ENCODE results near the gene EID3.
"Not testable (repeated sequence)": the region's sequence is repeated elsewhere in the genome, so short reads cannot be mapped to it uniquely, and the experiment has no call there.

The EID3 gene

DNA sequence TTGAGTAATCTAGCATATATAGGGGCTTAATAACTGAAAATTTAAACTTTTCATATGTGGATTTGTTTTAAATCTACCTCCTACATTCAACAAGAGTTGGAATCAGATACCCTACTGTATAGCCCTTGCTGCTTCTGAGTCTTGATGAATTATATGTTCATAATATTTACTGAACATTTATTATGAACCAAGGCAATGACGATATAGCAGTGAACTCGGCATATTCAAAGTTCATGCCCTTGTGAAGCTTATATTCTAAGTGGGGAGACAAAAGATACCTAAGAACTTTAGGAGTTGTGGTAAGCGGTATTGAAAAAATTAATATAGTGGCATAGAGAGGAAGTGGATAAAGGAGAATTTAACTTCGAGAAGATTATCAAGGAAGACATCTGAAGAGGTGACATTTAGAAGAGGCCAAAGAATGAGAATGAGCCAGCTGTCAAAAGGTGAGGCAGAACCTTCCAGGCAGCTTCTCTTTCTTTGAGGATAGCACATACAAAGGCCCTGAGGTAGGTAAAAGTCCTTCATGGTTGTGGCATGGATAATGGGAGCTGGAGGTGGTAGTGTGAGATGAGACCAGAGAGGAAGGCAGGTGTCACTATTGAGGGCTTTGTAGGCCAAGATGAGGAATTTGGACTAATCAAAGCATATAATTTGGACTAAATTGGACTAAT, 10.2 kb downstream of the EID3 start:
- no peak for DNase-seq (ENCODE audit: low spot score)

DNA sequence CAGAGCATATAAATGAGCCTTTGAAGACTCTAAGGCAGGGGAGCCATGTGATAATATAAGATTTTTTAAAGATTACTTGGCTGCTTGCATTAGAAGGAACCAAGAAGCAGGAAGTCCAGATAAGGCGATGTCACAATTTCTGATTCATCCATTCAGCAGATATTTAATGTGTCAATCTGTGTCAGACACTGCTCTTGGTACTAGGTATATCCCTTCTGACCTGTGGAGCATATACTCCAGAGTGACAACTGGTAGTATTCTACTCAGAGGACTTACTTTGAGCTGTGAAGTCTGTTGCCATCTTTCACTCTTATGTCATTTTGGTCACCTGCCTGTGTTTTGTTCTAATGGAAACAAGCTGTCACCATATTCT, 10.7 kb downstream of the EID3 start:
- no peak for DNase-seq (ENCODE audit: low spot score)

DNA sequence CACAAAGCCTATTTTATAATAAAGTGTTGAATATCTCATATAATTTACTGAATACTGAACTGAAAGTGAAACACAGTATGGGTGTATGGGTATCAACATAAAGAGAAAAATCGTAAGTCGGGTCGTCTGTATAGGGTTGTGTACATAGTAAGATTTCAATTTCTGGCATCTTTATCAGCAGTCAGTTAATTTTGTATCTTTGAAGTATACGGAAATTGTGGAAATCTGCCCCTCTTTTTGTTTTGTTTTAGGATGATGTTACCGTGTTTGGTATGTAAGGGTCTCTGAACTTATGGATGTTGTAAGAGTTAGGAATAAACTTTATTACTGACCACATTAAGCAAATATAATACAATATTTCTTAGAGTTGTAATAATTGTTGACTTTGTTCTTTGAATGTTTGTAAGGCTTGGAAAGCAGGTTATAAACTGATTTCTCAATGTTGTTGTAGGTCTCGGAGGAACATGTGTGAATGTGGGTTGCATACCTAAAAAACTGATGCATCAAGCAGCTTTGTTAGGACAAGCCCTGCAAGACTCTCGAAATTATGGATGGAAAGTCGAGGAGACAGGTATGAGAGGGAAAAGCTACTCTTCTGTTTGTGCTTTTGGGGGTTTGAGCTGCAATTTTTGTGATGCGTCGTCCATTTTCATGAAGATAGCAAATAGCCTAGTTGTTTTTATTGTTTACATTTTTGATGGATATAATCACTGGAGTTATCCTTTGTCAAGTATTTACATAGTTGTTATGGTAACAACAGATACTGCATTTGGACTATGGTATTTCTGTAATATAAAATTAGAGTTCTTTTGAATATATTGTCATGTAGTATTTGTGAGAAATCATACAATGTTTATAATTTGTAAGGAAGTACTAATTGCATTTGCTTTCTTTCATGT, 12.0 kb downstream of the EID3 start:
- no peak for DNase-seq (ENCODE audit: low spot score)

DNA sequence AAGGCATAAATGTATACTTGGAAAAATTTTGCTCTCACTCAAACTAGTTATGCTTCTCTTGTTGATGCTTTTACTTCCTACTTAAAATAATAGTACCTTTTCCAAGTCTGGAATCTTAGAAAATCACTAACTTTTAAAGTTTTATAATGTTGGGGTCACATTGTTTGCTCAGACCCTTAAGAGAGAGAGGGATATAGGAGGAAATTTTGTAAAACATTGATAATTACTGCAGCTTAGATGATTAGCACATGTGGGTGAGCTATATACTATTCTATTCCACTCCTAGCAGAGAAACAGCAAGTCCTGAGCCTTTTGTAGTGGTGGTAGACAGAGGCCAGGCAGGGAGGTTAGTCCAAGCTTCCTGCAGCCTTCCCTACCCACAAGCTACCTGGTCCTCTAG, 13.4 kb downstream of the EID3 start:
- no peak for DNase-seq (ENCODE audit: low spot score)

DNA sequence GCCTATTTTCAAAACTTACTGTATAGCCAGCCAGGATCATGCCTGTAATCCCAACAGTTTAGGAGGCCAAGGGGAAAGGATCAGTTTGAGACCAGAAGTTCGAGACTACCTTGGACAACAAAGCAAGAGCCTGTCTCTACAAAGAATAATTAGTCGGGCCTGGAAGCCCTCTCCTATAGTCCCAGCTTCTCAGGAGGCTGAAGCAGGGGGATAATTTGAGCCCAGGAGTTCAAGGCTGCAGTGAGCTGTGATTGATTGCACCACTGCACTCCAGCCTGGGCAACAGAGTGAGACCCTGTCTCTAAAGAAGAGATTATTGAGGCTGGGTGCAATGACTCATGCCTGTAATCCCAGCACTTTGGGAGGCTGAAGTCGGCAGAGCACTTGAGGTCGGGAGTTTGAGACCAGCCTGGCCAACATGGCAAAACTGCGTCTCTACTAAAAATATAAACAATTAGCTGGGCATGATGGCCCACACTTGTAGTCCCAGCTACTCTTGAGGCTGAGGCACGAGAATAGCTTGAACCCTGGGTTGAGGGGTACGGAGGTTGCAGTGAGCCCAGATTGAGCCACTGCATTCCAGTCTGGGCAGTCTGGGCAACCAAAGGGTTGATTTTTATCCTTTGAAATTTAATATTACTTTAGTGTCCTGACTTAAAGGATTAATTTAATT, 14.1 kb downstream of the EID3 start:
- no peak for DNase-seq (ENCODE audit: low spot score)

DNA sequence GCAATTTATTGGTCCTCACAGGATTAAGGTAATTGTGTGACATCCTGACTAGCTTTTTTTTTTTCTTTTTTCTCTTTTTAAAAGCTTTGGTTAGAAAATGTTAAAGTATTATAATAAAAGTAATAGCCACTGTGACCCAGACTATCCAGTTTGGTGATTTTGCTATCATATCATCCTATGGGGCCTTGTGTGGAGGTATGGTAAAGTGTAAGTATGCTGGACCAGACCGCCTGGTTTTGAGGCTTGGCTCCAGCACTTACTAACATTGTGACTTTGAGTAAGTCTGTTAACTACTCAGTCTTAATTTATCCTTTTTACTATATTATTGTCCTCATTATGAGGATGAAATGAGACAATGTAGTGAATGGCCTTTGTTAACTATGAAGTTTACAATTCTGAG, 15.5 kb downstream of the EID3 start:
- no peak for DNase-seq (ENCODE audit: low spot score)

DNA sequence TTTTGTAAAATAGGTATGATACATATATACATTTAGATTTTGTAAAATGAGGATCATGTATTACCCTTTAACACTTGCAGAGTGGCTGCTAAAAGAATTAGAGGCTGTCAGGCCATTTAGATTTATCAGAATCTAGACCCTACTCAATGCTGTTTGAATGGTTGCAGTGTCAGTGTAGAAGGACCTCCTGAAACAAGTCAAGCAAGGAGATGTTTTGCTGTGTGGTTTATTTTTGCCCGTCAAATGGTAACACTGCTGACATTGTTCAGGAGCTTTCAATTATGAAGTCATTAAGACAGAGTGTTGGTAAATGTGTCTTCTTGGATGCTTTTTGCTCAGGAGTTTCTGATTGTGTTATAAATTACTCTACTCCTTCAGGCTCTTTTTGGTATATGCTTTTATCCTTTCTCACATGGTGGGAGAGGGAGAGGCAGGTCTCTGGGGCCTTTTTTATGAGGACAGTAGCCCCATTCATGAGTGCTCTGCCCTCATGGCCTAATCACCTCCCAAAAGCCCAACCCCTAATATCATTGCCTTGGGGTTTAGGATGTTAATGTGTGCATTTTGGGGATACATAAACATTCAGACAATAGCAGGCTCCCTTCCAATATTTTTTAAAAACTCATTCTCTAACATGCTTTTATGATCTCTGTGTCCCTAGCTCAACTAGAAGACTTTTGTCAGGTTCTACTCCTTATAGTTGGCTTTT, 16.5 kb downstream of the EID3 start:
- no peak for DNase-seq (ENCODE audit: low spot score)

DNA sequence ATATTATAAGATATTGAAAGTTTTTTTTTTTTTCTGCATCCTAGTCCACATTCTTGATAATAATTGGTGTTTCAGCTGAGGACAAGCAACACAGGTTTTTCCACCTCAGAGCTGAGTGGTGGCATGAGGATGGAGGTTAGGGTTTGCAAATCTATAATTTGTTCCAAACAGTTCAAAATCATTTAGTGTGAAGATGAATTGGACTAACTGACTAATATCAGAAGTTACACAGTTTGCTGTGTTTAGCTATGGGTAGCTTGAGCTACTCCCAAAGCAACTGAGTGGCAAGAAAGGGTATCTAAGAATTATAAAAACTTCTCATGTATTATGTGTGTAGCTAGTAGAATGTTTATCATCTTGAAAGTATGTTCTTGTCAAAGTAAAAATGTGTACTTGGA, 17.1 kb downstream of the EID3 start:
- DNase-seq (ENCODE audit: low spot score), result no peak

DNA sequence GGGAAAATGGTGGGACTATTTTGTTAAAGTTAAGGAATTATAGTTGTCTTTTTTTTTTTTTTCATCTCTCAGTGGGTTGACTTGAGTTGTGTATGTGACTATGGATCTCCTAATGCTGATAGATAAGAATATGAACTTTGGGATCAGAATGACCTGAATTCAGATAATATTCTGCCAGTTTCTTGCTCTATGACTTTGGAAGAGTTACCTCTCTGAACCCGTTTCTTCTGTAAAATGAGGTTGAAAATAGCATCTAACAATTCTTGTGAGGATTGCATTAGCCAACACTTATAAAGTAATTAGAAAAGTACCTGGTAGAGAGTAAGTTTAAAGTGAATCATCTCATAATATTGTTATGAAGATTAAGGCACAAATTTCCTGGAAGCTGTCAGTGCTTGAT, 18.4 kb downstream of the EID3 start:
- DNase-seq (ENCODE audit: low spot score), result no peak

DNA sequence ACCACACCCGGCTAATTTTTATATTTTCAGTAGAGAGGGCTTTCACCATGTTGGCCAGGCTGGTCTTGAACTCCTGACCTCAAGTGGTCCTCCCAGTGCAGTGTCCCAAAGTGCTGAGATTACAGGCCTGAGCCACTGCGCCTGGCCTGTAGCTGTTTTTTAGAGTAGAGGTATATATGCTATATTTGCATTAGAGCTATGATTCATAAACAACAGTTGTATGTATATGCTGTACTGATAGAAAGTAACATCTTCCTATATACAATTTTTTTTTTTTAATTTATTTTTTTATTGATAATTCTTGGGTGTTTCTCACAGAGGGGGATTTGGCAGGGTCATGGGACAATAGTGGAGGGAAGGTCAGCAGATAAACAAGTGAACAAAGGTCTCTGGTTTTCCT, 19.0 kb downstream of the EID3 start:
- DNase-seq (ENCODE audit: low spot score), result not testable (repeated sequence)

DNA sequence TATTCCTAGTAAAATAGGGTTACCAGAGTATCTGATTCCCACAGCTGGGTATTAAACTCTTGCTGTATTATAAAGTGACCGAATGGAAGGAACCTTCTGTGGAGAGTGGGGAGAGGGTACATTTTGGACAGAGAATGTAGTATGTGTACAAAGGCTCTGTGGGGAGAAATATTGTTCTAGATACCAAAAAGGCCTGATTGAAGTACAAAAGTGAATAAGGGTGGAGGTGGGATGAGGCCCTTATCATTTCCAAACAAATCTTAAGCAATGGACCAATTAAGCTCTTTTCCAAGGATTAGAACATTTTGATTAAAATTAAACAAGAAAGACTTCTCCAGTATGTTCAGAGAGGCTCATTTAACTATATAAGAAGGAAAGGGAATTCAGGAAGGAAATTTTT, 20.4 kb downstream of the EID3 start:
- DNase-seq (ENCODE audit: low spot score), result no peak

DNA sequence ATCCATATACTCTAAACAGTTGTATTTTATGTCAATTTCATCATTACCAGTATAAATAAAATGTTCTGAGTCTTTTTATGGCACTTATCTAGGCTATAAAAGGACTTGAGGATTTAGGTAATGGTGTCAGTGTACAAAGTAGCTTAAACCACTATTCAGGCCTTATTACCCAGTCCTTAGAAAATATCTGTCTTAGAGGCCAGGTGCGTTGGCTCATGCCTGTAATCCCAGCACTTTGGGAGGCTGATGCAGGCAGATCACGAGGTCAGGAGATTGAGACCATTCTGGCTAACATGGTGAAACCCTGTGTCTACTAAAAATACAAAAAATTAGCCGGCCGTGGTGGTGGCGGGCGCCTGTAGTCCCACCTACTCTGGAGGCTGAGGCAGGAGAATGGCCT, 24.7 kb downstream of the EID3 start:
- not testable (repeated sequence) for DNase-seq (ENCODE audit: low spot score)

DNA sequence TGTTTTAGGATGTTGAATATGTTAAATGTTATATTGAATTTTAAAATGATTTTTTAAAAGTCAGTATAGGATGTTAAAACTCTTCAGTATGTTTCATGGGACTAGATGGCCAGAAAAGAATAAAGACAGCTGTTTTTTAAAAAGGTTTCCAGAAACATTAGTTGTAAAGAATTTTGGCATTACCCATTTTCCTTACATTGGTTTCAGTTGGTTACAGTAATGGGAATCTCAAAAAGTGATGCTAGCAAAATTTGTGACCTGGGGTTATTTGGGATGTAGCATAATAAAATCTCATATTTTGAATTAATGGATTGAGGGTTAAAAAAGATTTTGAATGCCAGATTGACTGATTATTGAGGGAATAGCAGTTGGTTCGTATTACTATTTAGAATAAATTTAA, 25.3 kb downstream of the EID3 start:
- DNase-seq (ENCODE audit: low spot score), result no peak

DNA sequence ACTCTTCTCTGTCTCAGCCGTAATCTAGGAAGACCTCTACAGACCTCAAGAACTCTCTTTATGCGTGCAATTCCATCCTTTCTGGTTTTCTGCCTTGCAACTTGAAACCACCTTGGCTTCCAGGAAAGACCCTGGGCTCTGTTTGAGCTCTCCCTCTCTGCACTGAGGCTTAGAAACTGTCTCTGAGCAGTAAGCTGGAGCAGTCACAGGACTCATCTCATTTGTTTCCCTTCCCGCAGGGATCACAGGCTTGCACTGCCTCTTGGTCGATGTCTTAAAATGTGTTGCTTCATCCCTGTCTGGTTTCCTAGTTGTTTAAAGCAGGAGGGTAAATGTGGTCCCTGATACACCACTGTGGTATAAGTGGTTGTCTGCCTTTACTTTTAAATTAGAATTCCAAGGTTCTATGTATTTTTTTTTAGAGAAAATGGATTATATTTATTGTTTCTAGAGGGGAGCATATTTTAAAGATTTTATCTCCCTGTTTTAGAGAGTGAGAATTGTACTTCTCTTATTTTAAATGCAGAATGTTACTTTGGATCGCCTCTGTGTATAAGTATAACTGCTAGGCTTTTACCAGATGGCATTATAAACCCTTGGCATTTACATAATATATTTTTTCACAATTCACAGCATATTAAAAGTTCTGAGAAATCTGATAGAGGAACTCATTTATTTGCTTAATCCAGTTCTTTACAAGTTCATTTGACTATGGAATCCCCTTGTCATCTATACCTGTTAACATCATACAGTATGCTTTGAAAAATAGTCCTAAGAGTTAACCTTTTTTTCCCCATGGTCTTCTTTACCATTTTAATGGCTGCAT, 26.4 kb downstream of the EID3 start:
- no peak for DNase-seq (ENCODE audit: low spot score)

DNA sequence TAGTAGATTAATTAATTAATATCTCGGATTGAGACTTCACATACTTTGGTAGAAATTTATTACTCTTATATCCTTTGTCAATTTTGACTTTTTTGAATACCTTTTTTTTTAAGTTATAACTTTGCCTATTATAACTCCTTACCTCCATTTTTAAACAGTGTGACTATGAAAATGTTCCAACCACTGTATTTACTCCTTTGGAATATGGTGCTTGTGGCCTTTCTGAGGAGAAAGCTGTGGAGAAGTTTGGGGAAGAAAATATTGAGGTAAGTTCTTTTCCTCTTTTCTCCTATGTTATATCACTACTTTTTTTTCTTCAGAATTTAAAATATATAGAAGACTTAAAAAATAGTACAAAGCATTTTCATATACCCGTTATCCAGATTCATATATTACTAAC, 27.8 kb downstream of the EID3 start:
- no peak for DNase-seq (ENCODE audit: low spot score)

DNA sequence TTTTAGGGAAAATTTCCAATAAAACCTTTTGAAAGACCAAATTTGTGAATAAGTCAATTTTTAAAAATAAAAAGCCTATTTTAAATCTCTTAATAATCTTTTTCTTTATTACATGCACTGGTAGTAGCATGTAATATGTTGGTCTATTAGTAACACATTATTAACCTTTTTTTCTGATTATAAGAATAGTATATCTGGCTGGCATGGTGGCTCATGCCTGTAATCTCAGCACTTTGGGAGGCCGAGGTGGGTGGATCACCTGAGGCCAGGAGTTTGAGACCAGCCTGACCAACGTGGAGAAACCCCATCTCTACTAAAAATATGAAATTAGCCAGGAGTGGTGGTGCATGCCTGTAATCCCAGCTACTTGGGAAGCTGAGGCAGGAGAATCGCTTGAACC, 28.7 kb downstream of the EID3 start:
- not testable (repeated sequence) for DNase-seq (ENCODE audit: low spot score)

DNA sequence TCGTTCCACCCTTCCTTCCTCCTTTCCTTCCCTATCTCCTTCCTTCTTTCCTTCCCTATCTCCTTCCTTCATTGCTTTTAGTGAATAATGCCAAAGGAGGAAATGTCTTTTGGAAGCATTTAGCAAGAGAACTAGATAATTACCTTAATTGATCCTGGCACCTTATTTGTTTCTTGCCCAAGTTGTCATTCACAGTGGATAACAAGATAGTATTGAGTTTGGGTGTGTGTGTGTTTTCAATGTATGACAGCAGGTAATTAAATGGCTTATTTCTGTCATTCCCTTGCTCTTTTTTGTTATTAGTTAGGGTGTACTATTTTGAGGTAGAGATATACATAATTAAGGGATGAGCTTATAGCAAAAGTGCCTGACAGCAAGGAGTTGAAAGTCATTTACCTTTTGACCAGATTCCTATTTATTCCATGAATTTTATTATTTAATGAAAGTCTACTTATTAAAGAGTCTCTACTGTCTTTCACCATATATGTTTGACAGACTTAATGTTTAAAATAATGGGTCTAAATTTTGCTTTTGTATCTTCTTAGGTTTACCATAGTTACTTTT, 30.2 kb downstream of the EID3 start:
- DNase-seq (ENCODE audit: low spot score), result no peak

DNA sequence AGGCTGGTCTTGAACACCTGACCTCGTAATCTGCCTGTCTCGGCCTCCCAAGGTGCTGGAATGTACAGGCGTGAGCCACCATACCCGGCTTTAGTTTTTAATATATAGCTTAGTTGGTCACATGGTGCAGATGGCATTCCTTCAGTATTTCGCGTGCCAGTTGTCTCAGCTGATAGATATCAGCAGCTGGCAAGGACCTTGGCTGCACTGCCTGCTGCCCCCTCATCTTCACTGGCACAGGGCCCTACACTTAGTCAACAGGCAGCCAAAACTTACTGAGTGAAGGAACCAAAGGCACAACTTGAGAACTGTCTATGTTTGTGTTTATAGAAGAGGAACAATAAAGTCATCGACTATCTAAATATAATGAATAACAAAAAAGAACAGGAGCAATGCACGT, 31.0 kb downstream of the EID3 start:
- DNase-seq (ENCODE audit: low spot score), result no peak

DNA sequence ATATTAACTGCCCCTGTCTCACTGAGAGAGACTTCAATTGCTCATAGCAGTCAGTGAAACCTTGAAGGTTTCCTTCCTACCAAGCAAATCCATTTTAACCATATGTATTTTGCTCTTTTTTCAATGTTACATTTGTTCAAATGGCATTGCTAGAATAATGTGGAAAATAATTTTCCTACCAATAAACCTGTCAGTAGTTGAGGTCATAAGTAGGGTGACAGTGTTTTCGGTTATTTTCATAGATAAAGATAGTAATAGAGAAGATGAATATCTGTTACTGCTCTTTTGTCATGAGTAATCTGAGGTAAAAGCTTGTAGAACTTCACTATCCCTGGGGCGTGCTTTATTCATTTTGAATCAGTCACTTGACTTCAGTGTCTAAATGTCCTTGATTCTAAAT, 32.6 kb downstream of the EID3 start:
- DNase-seq (ENCODE audit: low spot score), result no peak

DNA sequence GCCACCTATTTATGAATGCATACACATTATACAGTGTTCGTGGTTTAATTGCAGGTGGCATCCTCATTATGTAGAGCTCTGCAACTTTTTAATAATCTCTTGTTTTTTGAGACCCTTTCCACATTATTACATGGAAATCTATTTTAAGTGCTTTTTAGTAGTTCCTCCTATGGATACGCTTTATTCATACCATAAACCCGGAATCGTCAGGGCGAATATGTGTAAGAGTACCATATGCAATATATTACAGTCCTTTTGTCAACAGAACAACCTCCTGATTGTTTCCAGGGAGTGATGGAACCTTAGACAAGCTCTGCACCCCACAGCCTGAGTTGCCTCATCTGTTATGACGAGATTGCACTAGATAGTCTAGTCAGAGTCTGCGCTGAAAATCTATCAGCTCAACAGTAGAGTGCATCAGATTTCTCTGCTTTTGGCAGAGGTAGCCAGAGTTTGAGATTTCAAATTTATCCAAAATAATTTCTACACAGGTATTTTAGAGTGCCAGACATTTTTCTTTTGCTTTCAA, 33.6 kb downstream of the EID3 start:
- DNase-seq (ENCODE audit: low spot score), result no peak

DNA sequence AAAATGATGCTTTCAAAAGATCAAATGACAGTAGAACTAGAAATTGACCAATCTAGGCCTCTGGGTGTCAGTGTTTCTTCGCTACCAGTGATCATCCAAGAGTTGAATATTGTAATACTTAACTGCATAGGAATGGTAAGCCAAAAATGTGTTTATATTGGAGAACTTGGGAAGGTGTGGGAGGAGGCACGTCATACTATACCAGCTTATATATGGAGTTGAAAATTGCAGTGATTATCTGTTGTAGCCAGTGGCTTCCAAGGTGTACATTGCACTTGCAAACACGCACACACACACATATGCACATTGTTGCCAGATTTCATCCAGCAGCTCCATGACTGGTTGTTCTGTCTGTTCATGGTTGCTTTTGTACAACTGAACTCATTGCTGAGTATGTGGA, 36.1 kb downstream of the EID3 start:
- DNase-seq (ENCODE audit: low spot score), result no peak
